Heart left ventricle (tissue), 16 donors: Measurements from ENCODE around the gene SEZ6L. TPM values are rescaled to one million over a fixed set of nuclear protein-coding genes. Genes with fewer than 3 reads are reported as not detected.

Source experiments
- ATAC-seq, 4 donors: fragments of 200-7000 bp; cut with Tn5 transposase; one replicate each; pipeline ENCODE4 v1.9.1; 2020 to 2022; ENCODE audit warnings: moderate library complexity in 4 of 4, mild to moderate bottlenecking in 3 of 4, moderate number of reproducible peaks in 1 of 4
- DNase-seq, 5 donors: peaks; one replicate each; pipeline ENCODE4 v3.0.0-alpha.2; 2020
- H3K27ac ChIP-seq, 12 donors: fragments of 200-600 bp; sonication (generic) in 4 of 12; one replicate each; pipeline versions ENCODE4 v1.5.0 to v1.8.0; 2016 to 2022; ENCODE audit warnings: mild to moderate bottlenecking in 2 of 12
- H3K27me3 ChIP-seq, 9 donors: fragments of 200-600 bp; sonication (generic) in 2 of 9; one replicate each; pipeline versions ENCODE4 v1.5.1 to v1.8.0; 2016 to 2022; ENCODE audit warnings: mild to moderate bottlenecking in 3 of 9
- H3K36me3 ChIP-seq, 9 donors: fragments of 200-600 bp; sonication (generic) in 2 of 9; one replicate each; pipeline versions ENCODE4 v1.5.0 to v1.8.0; 2018 to 2022; ENCODE audit warnings: mild to moderate bottlenecking in 2 of 9
- H3K4me1 ChIP-seq, 12 donors: fragments of 200-600 bp; sonication (generic) in 4 of 12; one replicate each; pipeline versions ENCODE4 v1.5.0 to v1.8.0; 2016 to 2022; ENCODE audit warnings: mild to moderate bottlenecking in 3 of 12
- H3K4me3 ChIP-seq, 12 donors: fragments of 200-600 bp; sonication (generic) in 4 of 12; one replicate each; pipeline versions ENCODE4 v1.5.0 to v1.8.0; 2017 to 2022; ENCODE audit warnings: mild to moderate bottlenecking in 9 of 12, moderate library complexity in 4 of 12
- H3K9me3 ChIP-seq, 12 donors: fragments of 200-600 bp; sonication (generic) in 4 of 12; one replicate each; pipeline versions ENCODE4 v1.5.0 to v1.8.0; 2016 to 2022; ENCODE audit warnings: mild to moderate bottlenecking in 1 of 12
- CTCF ChIP-seq, 12 donors: fragments of 200-600 bp; sonication (generic) in 4 of 12; IDR thresholded peaks; one replicate each; pipeline versions ENCODE4 v1.5.0 to v1.8.0; 2018 to 2022; ENCODE audit warnings: antibody characterized with exemption in 12 of 12, mild to moderate bottlenecking in 5 of 12
- POLR2A ChIP-seq, 2 donors: fragments of 450-650 bp; IDR thresholded peaks; one replicate each; pipeline ENCODE4 v1.6.1; 2017; ENCODE audit warnings: antibody characterized with exemption in 2 of 2, mild to moderate bottlenecking in 2 of 2, moderate library complexity in 2 of 2
- WGBS, 4 donors: extraction: QIAGEN DNeasy Blood & Tissue Kit in 2 of 4; methylation state at CpG; one replicate each; pipeline versions ENCODE4 v1.1.5 to v1.1.7; 2013 to 2018; 5-methylcytosine and 5-hydroxymethylcytosine counted together
- intact Hi-C, 10 donors: fragments of 100-400 bp; cut with DNase I; formaldehyde crosslinking; loops; one replicate each; pipeline versions ENCODE4 v1.11.1 to v1.14.2; 2022
- polyA plus RNA-seq, 2 donors: library from polyadenylated mRNA; stranded (reverse); fragments of 200-250 nt; gene quantifications; one replicate each; pipeline ENCODE4 v1.2.3, GENCODE V29; 2013
- total RNA-seq, 9 donors: library from RNA; depleted of rRNA in 2 of 9; stranded (reverse); fragments of >200 nt in 2 of 9; fragmentation: NEBNext Ultra II Directional in 3 of 9; extraction: Animal tissue kit (Norgen Biotek cat#: 25700) in 3 of 9; gene quantifications; one replicate each; pipeline versions ENCODE4 v1.1.0 to v1.2.4, GENCODE V29; 2016 to 2023
- donor health status: ischemic (EF 13 %, LVEDD 7.1; RV severe dilation, severe dysfunction).
- donor health status: healthy with polysubstance abuse.
- donor health status: DM: no; HTN: yes; CAD: no.
- donor health status: DM: no; HTN: no; CAD: no.
- donor health status: ischemic (EF 25% LVEDD 6.9; RV normal size, moderate dysfunction).
- donor health status: ischemic (EF 25% LVEDD 5.7; RV mildly dilated, moderate dysfunction).
- donor health status: healthy.
- donor health status: DM: yes; HTN: yes; CAD: no.
- donor health status: ischemic (EF 35%, LVEDD 5.7; RV mildly dilated, moderate dysfunction).
- donor health status: nonischemic (EF 11% LVEDD 7.7; RV severe dilation, severe dysfunction).
- donor health status: DM: yes; HTN: yes; CAD: no.
- donor health status: PGD.
- donor health status: ischemic (EF 29% LVEDD 5.4; RV normal size, mild dysfunction).
- donor health status: nonischemic (EF 23%, LVEDD 6.1; RV moderate dilation, normal function).

The SEZ6L gene
- total and polyA plus RNA-seq, 11 donors = 0.04 to 1.6 (median 0.17) TPM; not detected in 2

GRCh38 chr22:26188341-26188740 lies 19.1 kb downstream of the SEZ6L start:
- ATAC-seq = no peak
- intact Hi-C loops = no loop called here

GRCh38 chr22:26194313-26194712 lies 25.1 kb downstream of the SEZ6L start:
- intact Hi-C loops = no loop called here
- 55 to 68% (median 63%) methylated on average over 3 of the region's 3 CpGs for WGBS, 4 donors
- H3K4me1 ChIP-seq = no peaks in the 10 kb centered on the region
- no peaks in the 10 kb centered on the region for H3K9me3 ChIP-seq
- TF ChIP-seq CTCF (IDR thresholded peaks at IDR 0.05) (no peak), POLR2A (IDR thresholded peaks at IDR 0.05) (no peak)
- peaks cover 0 to 5% (median 0%) of the 10 kb centered on the region in 9 donors for H3K27me3 ChIP-seq
- no peak overlapping the region for H3K27ac ChIP-seq
- DNase-seq (no peak), ATAC-seq (no peak)
- H3K4me3 ChIP-seq = no peak overlapping the region
- no peaks in the 10 kb centered on the region for H3K36me3 ChIP-seq

More at GRCh38 chr22:26188341-26188740, 19.1 kb downstream of the SEZ6L start:
- no peaks in the 10 kb centered on the region for H3K9me3 ChIP-seq
- H3K36me3 ChIP-seq = no peaks in the 10 kb centered on the region
- DNase-seq = no peak
- TF ChIP-seq POLR2A (IDR thresholded peaks at IDR 0.05) = no peak
- TF ChIP-seq CTCF (IDR thresholded peaks at IDR 0.05) = no peak
- 58 to 78% (median 65%) methylated on average over 4 of the region's 4 CpGs for WGBS, 4 donors
- no peaks in the 10 kb centered on the region for H3K4me1 ChIP-seq
- H3K4me3 ChIP-seq = no peak overlapping the region
- peaks cover 0 to 19% (median 5%) of the 10 kb centered on the region in 9 donors for H3K27me3 ChIP-seq
- H3K27ac ChIP-seq = no peak overlapping the region

- no peaks in the 10 kb centered on the region for H3K9me3 ChIP-seq
- H3K27ac ChIP-seq = no peak overlapping the region
- no peak overlapping the region for H3K4me3 ChIP-seq
- TF ChIP-seq POLR2A (IDR thresholded peaks at IDR 0.05) (no peak), CTCF (IDR thresholded peaks at IDR 0.05) (no peak)
- ATAC-seq (no peak), DNase-seq (no peak)
- H3K36me3 ChIP-seq = no peaks in the 10 kb centered on the region
- peaks cover 0 to 4% (median 0%) of the 10 kb centered on the region in 9 donors for H3K27me3 ChIP-seq
- no peaks in the 10 kb centered on the region for H3K4me1 ChIP-seq
- intact Hi-C loops = no loop called here
- WGBS, 4 donors = 38 to 55% (median 51%) methylated on average over 2 of the region's 2 CpGs
Observed at GRCh38 chr22:26194877-26195276, 25.6 kb downstream of the SEZ6L start.

GRCh38 chr22:26196657-26197056 lies 27.4 kb downstream of the SEZ6L start:
- no peak for TF ChIP-seq POLR2A (IDR thresholded peaks at IDR 0.05)
- no peak for TF ChIP-seq CTCF (IDR thresholded peaks at IDR 0.05)
- H3K27me3 ChIP-seq = peaks cover 0 to 4% (median 0%) of the 10 kb centered on the region in 9 donors
- H3K36me3 ChIP-seq = no peaks in the 10 kb centered on the region
- H3K4me3 ChIP-seq = no peak overlapping the region
- no peaks in the 10 kb centered on the region for H3K4me1 ChIP-seq
- H3K9me3 ChIP-seq = no peaks in the 10 kb centered on the region
- WGBS, 4 donors = 63 to 72% (median 68%) methylated on average over 3 of the region's 3 CpGs
- no peak overlapping the region for H3K27ac ChIP-seq
- no peak for ATAC-seq
- no peak for DNase-seq
- intact Hi-C loops = no loop called here
